Measurements from ENCODE around the gene FIS1. TPM values are rescaled to one million over a fixed set of nuclear protein-coding genes. Genes with fewer than 3 reads are reported as not detected.

Gene FIS1
- total RNA-seq, 1 donor from 2014 or later = 59.9 TPM

DNA sequence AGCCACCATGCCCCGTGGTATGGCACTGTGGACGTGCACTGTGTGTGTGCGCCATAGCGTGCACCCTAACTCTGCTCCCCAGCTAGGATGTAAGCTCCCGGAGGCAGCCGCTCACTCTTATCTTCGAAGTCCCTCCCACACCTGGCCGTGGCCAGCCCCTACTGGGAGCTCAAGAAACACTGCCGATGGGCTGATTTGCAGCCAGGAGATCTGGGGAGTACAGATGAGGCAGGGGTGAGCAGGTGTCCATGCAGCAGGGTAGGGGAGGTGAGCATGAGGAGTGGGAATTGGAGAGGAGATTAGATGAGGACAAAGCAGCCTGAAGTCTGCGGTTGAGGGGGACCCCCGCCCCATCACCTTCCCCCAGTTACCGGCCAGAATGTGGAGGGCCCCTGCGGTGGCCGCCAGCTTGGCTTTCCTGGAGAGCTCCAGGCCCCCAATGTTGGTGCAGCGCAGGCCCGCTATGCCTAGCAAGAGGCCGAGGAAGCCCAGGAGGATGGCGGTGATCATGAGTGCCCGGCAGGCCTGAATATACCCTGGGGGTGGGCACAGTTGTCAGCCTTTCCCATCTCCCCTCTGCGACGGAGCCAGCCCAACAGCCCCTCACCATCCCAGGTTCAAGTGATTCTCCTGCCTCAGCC, 10.9 kb downstream of the FIS1 start:
- no peak for DNase-seq

GRCh38 chr7:101232141-101232850, 12.6 kb downstream of the FIS1 start:
- DNase-seq = no peak

GRCh38 chr7:101231644-101232043, 13.2 kb downstream of the FIS1 start:
- DNase-seq = no peak

GRCh38 chr7:101226721-101227120, 18.2 kb downstream of the FIS1 start:
- DNase-seq = no peak

GRCh38 chr7:101225650-101226049, 19.2 kb downstream of the FIS1 start:
- DNase-seq = no peak

DNA sequence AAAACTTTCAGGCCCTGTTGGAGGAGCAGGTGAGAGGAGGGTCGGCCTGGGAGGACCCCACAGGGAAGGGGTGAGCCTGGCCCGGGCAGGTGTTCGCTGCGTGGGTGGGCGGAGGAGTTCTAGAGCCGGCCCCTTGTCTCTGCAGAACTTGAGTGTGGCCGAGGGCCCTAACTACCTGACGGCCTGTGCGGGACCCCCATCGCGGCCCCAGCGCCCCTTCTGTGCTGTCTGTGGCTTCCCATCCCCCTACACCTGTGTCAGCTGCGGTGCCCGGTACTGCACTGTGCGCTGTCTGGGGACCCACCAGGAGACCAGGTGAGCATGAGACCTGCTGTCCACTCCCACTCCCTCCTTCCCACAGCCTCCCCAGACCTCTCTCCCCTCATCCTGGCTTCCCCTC, 21.4 kb downstream of the FIS1 start:
- no peak for DNase-seq

DNA sequence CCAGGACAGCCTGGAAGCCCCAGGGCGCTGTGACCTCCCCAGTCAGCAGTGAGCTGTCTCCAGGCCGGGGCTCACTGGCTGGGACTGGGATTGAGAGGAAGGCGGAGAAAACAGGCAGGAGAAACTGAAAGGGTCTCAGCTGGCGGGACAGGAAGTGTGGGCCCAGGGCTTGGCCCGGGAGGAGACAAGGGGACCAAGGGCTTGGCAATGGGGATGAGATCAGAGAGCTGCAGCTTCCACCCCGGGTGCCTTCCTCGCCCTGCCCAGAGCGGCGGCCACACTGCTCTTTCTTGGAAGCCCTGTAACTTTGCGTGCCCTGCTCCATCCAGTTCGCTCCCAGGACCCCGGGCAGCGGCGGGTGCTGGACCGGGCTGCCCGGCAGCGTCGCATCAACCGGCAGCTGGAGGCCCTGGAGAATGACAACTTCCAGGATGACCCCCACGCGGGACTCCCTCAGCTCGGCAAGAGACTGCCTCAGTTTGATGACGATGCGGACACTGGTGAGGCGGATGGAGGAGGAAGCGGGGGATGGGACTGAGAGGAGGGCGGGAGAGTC, 22.5 kb downstream of the FIS1 start:
- DNase-seq = no peak

DNA sequence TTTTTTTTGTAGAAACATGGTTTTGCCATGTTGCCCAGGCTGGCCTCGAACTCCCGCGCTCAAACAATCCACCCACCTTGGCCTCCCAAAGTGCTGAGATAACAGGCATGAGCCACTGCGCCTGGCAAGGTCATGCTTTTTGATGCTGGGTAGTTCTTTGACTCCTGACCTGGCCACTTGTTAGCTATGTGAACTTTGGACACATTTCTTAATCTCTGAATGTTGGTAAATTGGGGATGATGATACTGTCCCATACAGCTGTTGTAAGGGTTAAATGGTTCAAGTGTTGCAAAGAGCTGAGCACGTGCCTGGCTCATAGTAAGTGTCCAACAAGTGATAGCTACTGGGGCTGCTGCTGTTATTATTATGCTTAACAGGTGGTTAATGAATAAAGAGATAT, 24.6 kb downstream of the FIS1 start:
- DNase-seq = no peak

DNA sequence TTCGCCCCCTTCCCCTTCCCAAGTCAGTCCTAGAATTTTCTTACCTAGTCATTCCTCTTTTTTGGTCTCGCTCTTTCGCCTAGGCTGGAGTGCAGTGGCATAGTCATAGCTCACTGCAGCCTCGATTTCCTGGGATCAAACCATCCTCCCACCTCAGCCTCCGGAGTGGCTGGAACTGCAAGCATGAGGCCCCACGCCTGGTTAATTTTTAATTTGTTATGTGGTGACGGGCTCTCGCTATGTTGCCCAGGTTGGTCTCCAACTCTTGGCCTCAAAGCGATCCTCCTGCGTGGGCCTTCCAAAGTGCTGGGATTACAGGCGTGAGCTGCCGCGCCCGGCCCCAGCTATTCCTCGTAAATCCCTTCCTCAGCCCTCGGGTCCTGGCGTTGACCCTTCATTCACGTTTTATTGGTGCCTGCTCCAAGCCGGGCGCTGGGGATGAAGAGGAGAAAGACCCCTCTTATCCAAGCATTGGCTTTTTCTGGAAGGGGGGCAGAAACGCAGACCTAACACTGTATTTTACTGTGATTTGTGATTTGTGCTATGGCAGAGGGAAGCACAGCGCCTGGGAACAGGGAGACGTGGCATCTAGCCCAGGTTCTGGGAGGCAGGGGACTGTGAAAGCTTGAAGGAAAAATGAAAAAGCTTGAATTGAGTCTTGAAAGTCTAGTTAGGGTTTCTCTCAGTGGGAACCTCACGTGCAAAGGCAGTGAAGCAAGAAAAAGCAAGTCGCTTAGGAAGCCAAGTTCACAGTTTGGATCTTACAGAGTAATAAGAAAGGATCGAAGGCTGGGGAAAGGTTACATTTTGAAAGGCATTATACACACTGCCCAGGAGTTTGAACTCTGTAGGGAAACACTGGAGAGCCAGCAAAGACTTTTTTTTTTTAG, 26.4 kb downstream of the FIS1 start:
- DNase-seq = no peak

GRCh38 chr7:101217388-101218235, 27.3 kb downstream of the FIS1 start, which contains the start of the genes PLOD3 and ZNHIT1:
Gene PLOD3, minus strand, starts transcription at chr7:101217581. Its CDS starts 307 bp downstream, at chr7:101217274.
Gene ZNHIT1, plus strand, starts transcription at chr7:101218165. Its CDS starts 31 bp downstream, at chr7:101218196.
- peak; percentile 89 for DNase-seq

- no peak for DNase-seq
These were observed 28.0 kb downstream of the FIS1 start for GRCh38 chr7:101216860-101217387.

- no peak for DNase-seq
These were observed 28.7 kb downstream of the FIS1 start for GRCh38 chr7:101216001-101216859.

DNA sequence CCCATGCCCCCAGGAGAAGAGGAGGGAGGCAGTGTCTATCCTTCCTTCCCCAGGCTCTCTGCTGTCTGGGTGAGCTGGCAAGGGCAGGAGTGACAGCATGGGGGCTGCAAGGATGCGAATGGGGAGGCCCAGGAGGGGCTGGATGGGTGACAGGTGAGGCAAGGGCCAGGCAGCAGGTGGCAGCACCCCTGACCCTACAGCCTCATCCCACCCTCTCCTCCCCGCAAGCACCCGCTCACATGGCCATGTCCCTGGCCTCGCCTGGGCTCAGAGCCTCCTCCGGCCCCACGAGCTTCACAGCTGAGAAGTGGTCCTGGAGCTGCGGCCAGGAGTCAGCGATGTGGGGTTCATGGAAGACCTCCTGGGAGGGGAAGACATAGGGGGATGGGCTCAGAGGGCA, 32.9 kb downstream of the FIS1 start:
- no peak for DNase-seq

DNA sequence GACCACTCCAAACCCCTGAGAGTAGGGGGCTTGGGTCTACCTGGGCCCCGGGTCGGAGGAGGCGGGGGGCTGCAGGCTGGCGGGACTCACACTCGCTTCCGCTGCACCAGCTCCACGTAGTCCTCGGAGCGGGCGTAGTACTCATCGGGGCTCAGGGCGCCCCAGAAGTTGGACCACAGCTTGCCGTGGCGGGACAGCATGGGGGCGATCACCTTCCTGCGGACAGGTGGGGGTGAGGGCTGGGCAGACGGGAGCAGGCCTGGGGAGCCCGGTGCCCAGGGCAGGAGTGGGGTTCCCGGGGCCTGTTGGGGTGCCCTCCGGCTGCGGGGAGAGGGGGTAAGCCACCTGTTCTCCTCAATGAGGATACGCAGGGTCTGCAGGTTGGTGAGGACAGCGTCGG, 33.4 kb downstream of the FIS1 start:
- DNase-seq = no peak

- DNase-seq = no peak
These were observed 34.7 kb downstream of the FIS1 start for GRCh38 chr7:101210143-101210542.

- DNase-seq = no peak
These were observed 36.1 kb downstream of the FIS1 start for GRCh38 chr7:101208794-101209193.

DNA sequence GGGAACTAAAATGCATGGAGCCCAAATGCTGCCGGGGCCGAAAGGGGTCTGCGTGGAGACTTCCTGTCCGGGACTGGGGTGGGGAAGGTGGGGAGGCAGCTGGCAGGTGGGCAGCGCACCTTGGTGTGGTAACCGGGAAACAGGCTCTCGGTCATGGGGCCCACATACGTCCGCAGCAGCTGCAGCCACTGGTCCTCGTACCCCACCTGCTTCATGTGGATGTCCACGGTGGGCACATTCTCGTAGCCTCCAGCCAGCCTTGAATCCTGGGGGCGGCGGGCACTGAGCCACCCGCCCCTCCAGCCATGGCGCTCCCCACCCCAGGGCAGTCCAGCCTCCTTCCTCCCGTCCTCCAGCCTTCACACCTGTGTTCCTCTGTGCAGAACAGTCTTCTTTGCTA, 37.4 kb downstream of the FIS1 start:
- DNase-seq = no peak

DNA sequence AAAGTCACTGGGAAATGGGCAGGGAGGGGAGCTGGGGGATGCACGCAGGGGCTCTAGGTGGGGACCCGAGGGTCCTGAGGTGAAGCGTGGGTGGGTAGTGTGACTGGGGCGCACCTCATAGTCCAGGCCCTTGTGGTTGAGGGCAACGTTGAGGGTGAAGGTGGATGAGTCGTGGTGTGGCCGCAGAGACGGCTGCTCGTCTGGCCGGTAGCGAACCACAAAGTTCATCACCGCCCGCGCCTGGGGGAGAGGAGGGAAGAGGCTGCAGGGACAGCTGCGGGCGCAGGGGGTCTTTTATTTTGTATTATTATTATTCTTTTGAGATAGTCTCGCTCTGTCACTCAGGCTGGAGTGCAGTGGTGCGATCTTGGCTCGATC, 38.2 kb downstream of the FIS1 start:
- no peak for DNase-seq

DNA sequence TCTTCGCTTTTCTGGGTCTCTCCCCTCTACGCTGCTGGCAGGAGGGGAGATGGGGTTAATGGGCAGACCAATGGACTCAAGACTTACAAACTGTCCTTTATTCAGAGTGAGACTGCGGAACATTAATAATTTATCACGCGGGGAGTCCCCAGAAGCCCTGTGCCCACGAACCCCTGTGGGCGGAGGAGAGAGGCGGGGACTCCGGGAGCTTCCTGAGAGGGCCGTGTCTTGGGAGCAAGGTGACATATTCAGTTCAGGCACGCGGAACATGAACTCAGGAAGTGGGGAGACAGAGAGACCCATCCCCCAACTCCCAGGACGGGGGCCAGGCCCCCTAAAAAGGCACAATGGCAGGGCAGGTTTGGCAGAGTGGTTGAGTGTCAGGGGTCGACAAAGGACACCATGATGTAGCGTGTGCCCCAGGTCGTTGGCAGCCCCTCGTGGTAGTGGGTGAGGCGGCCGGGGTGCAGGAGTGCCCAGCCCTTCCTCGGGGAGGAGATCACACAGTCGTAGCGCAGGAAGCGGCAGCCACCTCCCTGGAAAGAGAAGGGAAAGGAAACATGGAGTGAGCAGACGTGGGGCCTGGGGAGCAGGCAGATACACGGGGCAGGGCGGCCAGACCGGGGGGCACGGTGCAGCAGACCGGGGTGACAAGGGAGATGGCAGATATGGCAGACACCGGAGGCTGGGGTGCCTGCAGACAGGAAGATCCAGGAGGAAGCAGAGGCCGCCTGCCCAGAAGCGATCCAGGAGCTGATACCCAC, 38.8 kb downstream of the FIS1 start:
- DNase-seq = no peak

Data from occipital lobe (tissue), 2 donors.